Progenitor cell of endocrine pancreas (in vitro differentiated cells): Measurements from ENCODE around the gene ARL4A. TPM values are rescaled to one million over a fixed set of nuclear protein-coding genes. Genes with fewer than 3 reads are reported as not detected.
"Not testable (repeated sequence)": the region's sequence is repeated elsewhere in the genome, so short reads cannot be mapped to it uniquely, and the experiment has no call there.

Experiments used
- DNase-seq: peaks from one replicate; pipeline ENCODE4 v3.0.0; 2021; ENCODE audit warnings: low spot score; ENCODE audit not compliant: unreplicated experiment
- H3K27ac Mint-ChIP-seq: 2 replicates; pipeline ENCODE4 v1.8.0; 2021; ENCODE audit warnings: mild to moderate bottlenecking, moderate library complexity, mixed read lengths
- H3K27me3 Mint-ChIP-seq: 2 replicates; pipeline ENCODE4 v1.8.0; 2021; ENCODE audit warnings: mixed read lengths
- H3K36me3 Mint-ChIP-seq: 2 replicates; pipeline ENCODE4 v1.8.0; 2022; ENCODE audit warnings: mixed read lengths; ENCODE audit not compliant: insufficient read depth
- H3K4me1 Mint-ChIP-seq: 2 replicates; pipeline ENCODE4 v1.8.0; 2021; ENCODE audit warnings: low read depth, mixed read lengths
- H3K4me3 Mint-ChIP-seq: 2 replicates; pipeline ENCODE4 v1.8.0; 2021; ENCODE audit warnings: low read depth, mild to moderate bottlenecking, moderate library complexity, mixed read lengths
- H3K9me3 Mint-ChIP-seq: 2 replicates; pipeline ENCODE4 v1.8.0; 2021; ENCODE audit warnings: low read depth, mixed read lengths
- total RNA-seq: library from RNA; stranded (reverse); gene quantifications from 2 replicates; pipeline ENCODE4 v1.2.1, GENCODE V29; 2021
- TF ChIP-seq, protein P1 (sequence below): fragments of 200-600 bp; sonication (generic); IDR thresholded peaks from one replicate; pipeline ENCODE4 v1.5.0; 2021; ENCODE audit warnings: antibody characterized with exemption, mild to moderate bottlenecking; ENCODE audit not compliant: unreplicated experiment

Gene ARL4A
- total RNA-seq, 1 donor from 2014 or later, result 10.9 TPM

- H3K27me3 Mint-ChIP-seq, result no peaks in the 10 kb centered on the region
- no peak for DNase-seq
- no peaks in the 10 kb centered on the region for H3K9me3 Mint-ChIP-seq
- TF ChIP-seq, protein P1, sequence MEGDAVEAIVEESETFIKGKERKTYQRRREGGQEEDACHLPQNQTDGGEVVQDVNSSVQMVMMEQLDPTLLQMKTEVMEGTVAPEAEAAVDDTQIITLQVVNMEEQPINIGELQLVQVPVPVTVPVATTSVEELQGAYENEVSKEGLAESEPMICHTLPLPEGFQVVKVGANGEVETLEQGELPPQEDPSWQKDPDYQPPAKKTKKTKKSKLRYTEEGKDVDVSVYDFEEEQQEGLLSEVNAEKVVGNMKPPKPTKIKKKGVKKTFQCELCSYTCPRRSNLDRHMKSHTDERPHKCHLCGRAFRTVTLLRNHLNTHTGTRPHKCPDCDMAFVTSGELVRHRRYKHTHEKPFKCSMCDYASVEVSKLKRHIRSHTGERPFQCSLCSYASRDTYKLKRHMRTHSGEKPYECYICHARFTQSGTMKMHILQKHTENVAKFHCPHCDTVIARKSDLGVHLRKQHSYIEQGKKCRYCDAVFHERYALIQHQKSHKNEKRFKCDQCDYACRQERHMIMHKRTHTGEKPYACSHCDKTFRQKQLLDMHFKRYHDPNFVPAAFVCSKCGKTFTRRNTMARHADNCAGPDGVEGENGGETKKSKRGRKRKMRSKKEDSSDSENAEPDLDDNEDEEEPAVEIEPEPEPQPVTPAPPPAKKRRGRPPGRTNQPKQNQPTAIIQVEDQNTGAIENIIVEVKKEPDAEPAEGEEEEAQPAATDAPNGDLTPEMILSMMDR, result no peak
- no peak overlapping the region for H3K4me3 Mint-ChIP-seq
- no peak overlapping the region for H3K27ac Mint-ChIP-seq
- peaks cover 14% of the 10 kb centered on the region for H3K4me1 Mint-ChIP-seq
- H3K36me3 Mint-ChIP-seq, result no peaks in the 10 kb centered on the region
Observed at GRCh38 chr7:12689451-12689850, 2.0 kb downstream of the ARL4A start.

DNA sequence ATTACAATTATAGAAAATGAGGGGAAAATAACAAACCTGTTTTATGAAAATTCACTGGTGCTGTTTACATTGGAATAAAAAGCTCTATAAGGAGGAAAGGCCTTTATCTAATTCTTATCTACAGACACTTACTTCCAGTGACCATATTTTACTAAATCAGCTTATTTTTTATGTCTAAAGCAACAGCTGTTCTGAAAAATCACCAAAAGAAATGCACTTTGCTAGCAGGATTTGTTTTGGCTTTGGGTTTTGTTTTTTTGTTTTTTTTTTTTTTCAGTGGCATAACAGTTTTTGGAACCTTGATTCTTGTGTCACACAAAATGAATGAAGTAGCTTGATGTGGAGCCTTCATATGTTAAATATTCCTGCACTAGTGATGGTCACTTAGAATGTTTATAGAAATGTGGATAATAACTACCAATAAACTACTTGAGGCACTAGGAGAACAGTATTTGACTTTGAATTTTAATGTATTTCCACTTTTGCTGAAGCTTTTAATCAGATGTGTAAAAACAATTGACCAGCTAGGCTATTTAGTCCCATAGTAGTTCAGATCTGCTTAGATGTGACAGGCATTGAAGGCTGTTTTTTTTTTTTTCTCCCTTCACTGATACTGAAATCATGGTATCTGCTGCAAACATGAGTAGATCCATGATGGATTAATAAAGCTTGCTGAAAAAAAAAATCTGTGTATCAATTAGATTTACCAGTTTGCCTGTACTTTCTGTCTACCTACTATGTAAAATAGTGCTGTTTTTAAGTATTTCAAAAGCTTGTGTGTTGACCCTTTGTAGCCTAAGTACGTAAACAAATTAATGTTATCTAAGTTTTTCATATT, 2.8 kb downstream of the ARL4A start:
- DNase-seq, result no peak
- peaks cover 14% of the 10 kb centered on the region for H3K4me1 Mint-ChIP-seq
- TF ChIP-seq, protein P1, result no peak

DNA sequence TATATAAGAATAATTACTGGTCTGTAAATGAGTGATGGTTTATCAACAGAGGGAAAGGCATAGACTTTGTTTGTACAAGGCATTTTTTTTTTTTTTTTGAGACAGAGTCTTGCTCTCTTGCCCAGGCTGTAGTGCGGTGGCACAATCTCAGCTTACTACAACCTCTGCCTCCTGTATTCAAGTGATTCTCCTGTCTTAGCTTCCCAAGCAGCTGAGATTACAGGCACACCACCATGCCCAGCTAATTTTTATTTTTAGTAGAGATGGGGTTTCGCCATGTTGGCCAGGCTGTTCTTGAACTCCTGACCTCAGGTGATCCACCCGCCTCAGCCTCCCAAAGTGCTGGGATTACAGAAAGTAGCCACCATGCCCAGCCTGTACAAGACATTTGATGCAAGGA, 4.0 kb downstream of the ARL4A start:
- not testable (repeated sequence) for H3K9me3 Mint-ChIP-seq, H3K27ac Mint-ChIP-seq, H3K27me3 Mint-ChIP-seq, H3K36me3 Mint-ChIP-seq, DNase-seq, H3K4me3 Mint-ChIP-seq
- H3K4me1 Mint-ChIP-seq, result peaks cover 11% of the 10 kb centered on the region

More for the DNA sequence above, 2.8 kb downstream of the ARL4A start:
- no peaks in the 10 kb centered on the region for H3K36me3 Mint-ChIP-seq
- no peak overlapping the region for H3K27ac Mint-ChIP-seq
- H3K4me3 Mint-ChIP-seq, result no peak overlapping the region
- no peaks in the 10 kb centered on the region for H3K9me3 Mint-ChIP-seq
- no peaks in the 10 kb centered on the region for H3K27me3 Mint-ChIP-seq

GRCh38 chr7:12692035-12692434, 4.6 kb downstream of the ARL4A start:
- Mint-ChIP-seq H3K36me3 (no peaks in the 10 kb centered on the region), H3K4me1 (peaks cover 11% of the 10 kb centered on the region), H3K9me3 (no peaks in the 10 kb centered on the region), H3K27ac (no peak overlapping the region), H3K4me3 (no peak overlapping the region), H3K27me3 (no peaks in the 10 kb centered on the region)
- TF ChIP-seq, protein P1, result no peak
- DNase-seq, result no peak

DNA sequence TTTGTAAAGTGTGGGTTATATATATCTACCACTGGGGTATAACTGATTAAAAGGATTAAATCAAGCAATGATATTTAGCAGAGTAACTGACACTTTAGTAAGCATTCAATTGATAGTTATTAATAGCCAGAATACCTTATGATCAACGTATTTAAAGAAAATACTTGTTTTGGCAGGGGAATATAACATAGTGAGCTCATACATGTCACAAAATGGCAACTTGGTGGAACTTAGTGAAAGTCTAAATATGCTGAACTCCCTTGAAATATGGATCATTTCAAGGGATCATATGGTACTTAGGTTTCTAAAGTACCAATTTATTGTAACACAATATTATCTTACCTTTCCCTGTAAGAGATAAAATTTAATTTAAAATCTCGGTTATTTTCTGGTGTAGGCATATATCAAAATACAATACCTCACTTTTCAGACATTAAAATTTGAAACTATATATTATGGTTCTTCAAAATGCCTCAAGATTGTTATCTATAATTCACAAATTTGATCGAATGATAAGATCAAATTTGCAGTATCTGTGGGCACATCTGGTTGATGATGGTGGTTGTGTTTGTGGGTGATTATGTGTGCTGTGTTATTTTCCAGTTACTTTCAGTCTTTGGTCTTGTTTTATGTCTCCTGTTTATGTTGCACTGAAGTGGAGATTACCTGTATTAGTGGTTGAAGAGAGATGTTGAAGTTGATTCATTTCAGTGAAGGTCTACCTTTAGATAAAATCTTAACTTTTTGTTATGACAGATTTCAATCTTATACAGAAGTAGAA, 5.2 kb downstream of the ARL4A start:
- DNase-seq, result no peak
- TF ChIP-seq, protein P1, result no peak
- H3K27me3 Mint-ChIP-seq, result no peaks in the 10 kb centered on the region
- no peak overlapping the region for H3K27ac Mint-ChIP-seq
- H3K4me3 Mint-ChIP-seq, result no peak overlapping the region
- H3K36me3 Mint-ChIP-seq, result no peaks in the 10 kb centered on the region
- no peaks in the 10 kb centered on the region for H3K9me3 Mint-ChIP-seq
- H3K4me1 Mint-ChIP-seq, result peaks cover 9% of the 10 kb centered on the region
